IgD-negative memory B cell (primary cell): ENCODE measurements around the gene CRIM1. TPM values are rescaled to one million over a fixed set of nuclear protein-coding genes. Genes with fewer than 3 reads are reported as not detected.

Experiments used
- H3K27ac Mint-ChIP-seq, 3 donors: one replicate each; pipeline ENCODE4 v1.8.0; 2020 to 2022; ENCODE audit warnings: mild to moderate bottlenecking in 3 of 3, mixed read lengths in 3 of 3, moderate library complexity in 1 of 3
- H3K27me3 Mint-ChIP-seq: one replicate; pipeline ENCODE4 v1.8.0; 2021; ENCODE audit warnings: mixed read lengths
- H3K36me3 Mint-ChIP-seq: one replicate; pipeline ENCODE4 v1.8.0; 2020; ENCODE audit warnings: mild to moderate bottlenecking, mixed read lengths
- H3K4me1 Mint-ChIP-seq, 3 donors: one replicate each; pipeline ENCODE4 v1.8.0; 2020 to 2022; ENCODE audit warnings: mixed read lengths in 3 of 3, mild to moderate bottlenecking in 1 of 3
- H3K4me3 Mint-ChIP-seq, 4 donors: one replicate each; pipeline ENCODE4 v1.8.0; 2020 to 2022; ENCODE audit warnings: mild to moderate bottlenecking in 4 of 4, mixed read lengths in 4 of 4, moderate library complexity in 3 of 4
- H3K9me3 Mint-ChIP-seq, 3 donors: one replicate each; pipeline ENCODE4 v1.8.0; 2020 to 2021; ENCODE audit warnings: mixed read lengths in 3 of 3, mild to moderate bottlenecking in 1 of 3
- polyA plus RNA-seq: library from polyadenylated mRNA; unstranded; fragments of 300-500 nt; fragmentation: Illumina TruSeq; gene quantifications from one replicate; pipeline ENCODE4 v1.2.3, GENCODE V29; 2021

The CRIM1 gene
- polyA plus RNA-seq, 1 donor from 2014 or later: 0.26 TPM

DNA sequence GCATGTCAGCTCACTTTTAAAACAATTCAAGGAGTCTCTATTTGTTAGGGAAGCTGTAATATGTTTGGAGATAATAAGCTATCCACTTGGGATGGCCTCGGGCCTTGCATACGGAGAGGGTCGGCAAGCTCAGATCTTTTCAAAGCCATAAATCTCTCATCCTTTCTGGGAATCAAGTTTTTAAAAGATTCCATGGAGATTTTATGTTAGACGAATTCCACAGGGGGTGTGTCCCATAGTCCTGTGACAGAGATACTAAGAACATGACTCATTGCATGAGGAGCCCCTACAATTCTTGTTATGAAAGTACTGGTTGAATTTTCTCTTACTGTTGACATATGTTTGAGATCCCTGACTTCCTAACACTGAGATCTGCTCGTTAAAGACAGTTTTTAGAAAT, 133.7 kb downstream of the CRIM1 start:
- no peak overlapping the region for H3K4me3 Mint-ChIP-seq
- H3K27me3 Mint-ChIP-seq: no peaks in the 10 kb centered on the region
- H3K4me1 Mint-ChIP-seq: no peaks in the 10 kb centered on the region
- no peaks in the 10 kb centered on the region for H3K9me3 Mint-ChIP-seq
- peaks cover 6% of the 10 kb centered on the region for H3K36me3 Mint-ChIP-seq
- H3K27ac Mint-ChIP-seq: no peak overlapping the region

DNA sequence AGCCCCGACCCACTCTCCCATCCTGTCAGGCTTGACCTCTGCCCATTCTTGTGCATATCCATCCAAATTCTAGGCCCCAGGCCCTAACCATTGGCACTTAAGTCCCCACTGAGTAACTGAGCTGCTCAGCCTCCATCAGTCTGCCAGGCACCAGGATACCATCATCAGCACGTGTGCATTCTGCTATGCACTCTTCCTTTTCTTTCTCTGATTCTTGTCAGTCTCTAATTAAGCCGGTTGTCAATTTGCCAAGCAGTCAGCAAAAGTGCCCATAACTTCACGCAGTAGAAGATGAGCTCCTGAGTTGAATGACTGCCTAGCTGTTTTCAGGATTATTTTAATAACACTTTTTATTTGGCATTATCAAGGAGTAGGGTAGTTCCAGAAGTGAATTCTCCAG, 135.2 kb downstream of the CRIM1 start:
- H3K36me3 Mint-ChIP-seq: peaks cover 6% of the 10 kb centered on the region
- no peak overlapping the region for H3K27ac Mint-ChIP-seq
- H3K4me3 Mint-ChIP-seq: no peak overlapping the region
- no peaks in the 10 kb centered on the region for H3K9me3 Mint-ChIP-seq
- H3K27me3 Mint-ChIP-seq: no peaks in the 10 kb centered on the region
- no peaks in the 10 kb centered on the region for H3K4me1 Mint-ChIP-seq

DNA sequence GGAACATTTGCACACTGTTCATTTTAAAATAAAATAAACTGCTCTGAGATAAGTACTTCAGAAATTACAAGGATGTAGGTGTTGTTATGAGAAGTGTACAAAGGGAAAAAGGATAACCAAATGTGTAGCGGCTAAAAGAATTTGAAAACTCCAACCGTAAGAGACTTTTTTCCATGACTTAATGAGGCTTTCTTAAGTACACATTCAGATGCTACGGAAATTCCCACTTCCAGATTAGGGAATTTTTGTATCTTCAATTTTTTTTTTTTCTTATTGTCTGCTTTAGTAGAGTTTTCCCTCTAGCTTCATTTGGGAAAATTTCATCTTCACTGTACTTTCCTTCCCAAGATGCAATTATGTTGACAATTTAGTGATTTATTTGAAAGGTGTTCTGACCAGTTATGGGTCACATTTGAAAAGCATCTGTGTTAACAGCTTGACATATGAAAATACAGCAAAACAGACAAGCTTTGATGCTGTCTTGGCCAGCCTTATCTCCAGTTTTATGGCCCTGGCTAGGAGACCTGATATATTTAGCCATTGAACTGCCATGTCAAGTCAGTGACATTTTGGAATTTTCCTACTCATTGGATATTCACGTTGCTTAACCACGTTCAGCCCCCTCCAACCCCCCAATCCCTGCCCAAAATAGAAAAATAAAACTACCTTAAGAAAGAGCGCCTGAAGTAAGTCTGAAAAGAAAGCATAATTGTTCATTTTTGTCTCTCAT, 136.8 kb downstream of the CRIM1 start:
- Mint-ChIP-seq H3K9me3 (no peaks in the 10 kb centered on the region), H3K36me3 (peaks cover 6% of the 10 kb centered on the region), H3K4me1 (no peaks in the 10 kb centered on the region), H3K27ac (no peak overlapping the region), H3K27me3 (no peaks in the 10 kb centered on the region), H3K4me3 (no peak overlapping the region)

DNA sequence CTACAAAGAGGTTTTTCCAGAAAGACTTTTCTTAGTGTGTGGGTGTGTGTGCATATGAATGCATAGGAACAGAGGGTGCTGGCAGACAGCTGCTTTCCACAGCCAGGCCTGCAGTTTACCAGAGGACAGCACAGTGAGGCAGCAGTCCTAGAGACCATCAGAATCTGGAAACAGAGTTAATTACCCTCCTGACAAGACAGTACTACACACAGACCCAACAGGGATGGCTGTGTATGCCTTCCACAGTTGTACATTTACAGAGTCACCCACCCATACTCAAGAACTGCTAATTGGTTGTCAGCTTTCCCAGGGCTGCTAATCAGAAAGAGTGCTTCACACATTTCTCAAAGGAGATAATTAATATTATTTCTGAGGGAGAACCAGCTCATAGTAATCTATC, 137.7 kb downstream of the CRIM1 start:
- Mint-ChIP-seq H3K27ac (no peak overlapping the region), H3K36me3 (peaks cover 6% of the 10 kb centered on the region), H3K4me1 (no peaks in the 10 kb centered on the region), H3K27me3 (no peaks in the 10 kb centered on the region), H3K4me3 (no peak overlapping the region), H3K9me3 (no peaks in the 10 kb centered on the region)

- Mint-ChIP-seq H3K27ac (no peak overlapping the region), H3K4me3 (no peak overlapping the region), H3K27me3 (no peaks in the 10 kb centered on the region), H3K9me3 (no peaks in the 10 kb centered on the region), H3K4me1 (no peaks in the 10 kb centered on the region), H3K36me3 (peaks cover 4% of the 10 kb centered on the region)
These were observed 142.1 kb downstream of the CRIM1 start for GRCh38 chr2:36497570-36498163.

DNA sequence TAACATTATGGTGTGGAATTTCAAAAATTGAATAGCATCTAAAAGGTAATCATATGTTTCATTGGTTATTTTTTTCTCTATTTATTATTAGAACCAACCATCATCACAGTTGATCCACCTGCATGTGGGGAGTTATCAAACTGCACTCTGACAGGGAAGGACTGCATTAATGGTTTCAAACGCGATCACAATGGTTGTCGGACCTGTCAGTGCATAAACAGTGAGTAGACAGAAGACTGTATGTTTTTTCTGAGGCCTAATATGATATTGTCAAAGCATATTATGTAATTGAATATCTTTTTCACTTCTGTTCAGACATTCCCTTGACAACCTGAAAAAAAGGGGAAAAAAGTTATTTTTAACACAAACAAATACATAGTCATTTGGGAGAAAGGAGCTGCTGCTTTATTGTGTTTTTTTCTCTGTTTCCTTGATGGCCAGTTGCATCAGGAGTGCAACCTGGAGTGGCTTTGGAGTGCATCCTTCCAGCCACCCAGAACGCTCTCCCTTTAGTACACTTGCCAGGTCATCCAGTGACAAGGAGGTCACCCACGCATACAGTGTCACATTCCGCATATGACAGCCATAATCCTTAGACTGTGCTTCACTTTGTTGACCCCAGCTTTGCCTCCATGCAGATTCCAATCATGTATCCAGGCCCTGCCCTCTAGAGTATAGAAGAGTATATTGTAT, 143.7 kb downstream of the CRIM1 start:
- no peak overlapping the region for H3K4me3 Mint-ChIP-seq
- no peaks in the 10 kb centered on the region for H3K9me3 Mint-ChIP-seq
- no peaks in the 10 kb centered on the region for H3K4me1 Mint-ChIP-seq
- peaks cover 3% of the 10 kb centered on the region for H3K36me3 Mint-ChIP-seq
- H3K27ac Mint-ChIP-seq: no peak overlapping the region
- H3K27me3 Mint-ChIP-seq: no peaks in the 10 kb centered on the region

DNA sequence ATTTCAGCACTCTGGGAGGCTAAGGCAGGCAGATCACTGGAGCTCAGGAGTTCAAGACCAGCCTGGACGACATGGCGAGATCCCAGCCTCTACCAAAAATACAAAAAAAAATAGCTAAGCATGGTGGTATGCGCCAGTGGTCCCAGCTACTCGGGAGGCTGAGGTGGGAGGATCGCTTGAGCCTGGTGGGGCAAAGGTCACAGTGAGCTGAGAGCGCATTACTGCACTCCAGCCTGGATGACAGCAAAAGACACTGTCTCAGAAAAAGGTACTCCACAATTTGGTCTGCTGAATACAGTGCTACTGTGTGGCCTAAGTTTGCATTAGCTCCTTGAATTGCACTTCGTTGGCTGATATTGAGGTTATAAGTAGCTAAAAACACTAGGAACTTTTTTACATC, 144.5 kb downstream of the CRIM1 start:
- no peaks in the 10 kb centered on the region for H3K4me1 Mint-ChIP-seq
- no peaks in the 10 kb centered on the region for H3K9me3 Mint-ChIP-seq
- no peak overlapping the region for H3K27ac Mint-ChIP-seq
- H3K36me3 Mint-ChIP-seq: peaks cover 3% of the 10 kb centered on the region
- no peak overlapping the region for H3K4me3 Mint-ChIP-seq
- H3K27me3 Mint-ChIP-seq: no peaks in the 10 kb centered on the region

- Mint-ChIP-seq H3K27ac (no peak overlapping the region), H3K4me1 (no peaks in the 10 kb centered on the region), H3K36me3 (peaks cover 3% of the 10 kb centered on the region), H3K27me3 (no peaks in the 10 kb centered on the region), H3K4me3 (no peak overlapping the region), H3K9me3 (no peaks in the 10 kb centered on the region)
These were observed 146.5 kb downstream of the CRIM1 start for GRCh38 chr2:36502081-36502480.

DNA sequence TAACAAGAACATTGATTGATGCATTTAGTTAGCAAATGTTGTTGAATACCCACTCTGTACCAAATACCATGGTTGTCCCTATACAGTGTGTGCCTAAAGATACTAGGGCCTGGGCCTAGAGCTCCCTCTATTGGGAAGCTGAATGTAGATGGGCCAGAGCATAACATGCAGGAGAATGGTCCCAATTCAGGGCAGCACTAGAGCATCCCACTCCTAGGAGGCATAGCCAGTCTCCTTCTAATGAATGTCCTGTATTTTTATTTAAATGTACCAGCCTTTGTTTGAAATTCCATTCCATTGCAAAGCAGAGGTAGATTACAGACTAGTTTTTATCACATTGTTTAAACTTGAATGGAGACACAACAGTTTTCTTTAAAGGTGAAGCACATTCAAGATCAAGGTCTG, 151.8 kb downstream of the CRIM1 start:
- Mint-ChIP-seq H3K4me3 (no peak overlapping the region), H3K27me3 (no peaks in the 10 kb centered on the region), H3K4me1 (no peaks in the 10 kb centered on the region), H3K36me3 (no peaks in the 10 kb centered on the region), H3K27ac (no peak overlapping the region), H3K9me3 (no peaks in the 10 kb centered on the region)

DNA sequence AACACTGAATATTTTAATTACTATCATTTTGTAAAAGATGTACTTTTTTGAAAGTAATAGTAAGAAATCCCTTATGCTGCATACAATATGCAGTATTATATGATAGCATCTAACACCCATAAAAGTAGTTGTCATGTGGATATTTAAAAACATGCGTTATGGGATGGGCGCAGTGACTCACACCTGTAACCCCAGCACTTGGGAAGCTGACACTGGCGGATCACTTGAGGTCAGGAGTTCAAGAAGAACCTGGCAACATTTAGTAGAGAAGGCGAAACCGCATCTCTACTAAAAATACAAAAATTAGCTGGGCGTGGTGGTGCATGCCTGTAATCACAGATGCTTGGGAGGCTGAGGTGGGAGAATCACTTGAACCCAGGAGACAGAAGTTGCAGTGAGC, 153.5 kb downstream of the CRIM1 start:
- Mint-ChIP-seq H3K9me3 (no peaks in the 10 kb centered on the region), H3K4me3 (no peak overlapping the region)

GRCh38 chr2:36511858-36512603, 156.5 kb downstream of the CRIM1 start:
- Mint-ChIP-seq H3K4me1 (no peaks in the 10 kb centered on the region), H3K27me3 (no peaks in the 10 kb centered on the region), H3K9me3 (no peaks in the 10 kb centered on the region), H3K36me3 (no peaks in the 10 kb centered on the region), H3K27ac (no peak overlapping the region), H3K4me3 (no peak overlapping the region)

More for the DNA sequence above, 153.5 kb downstream of the CRIM1 start:
- Mint-ChIP-seq H3K4me1 (no peaks in the 10 kb centered on the region), H3K27me3 (no peaks in the 10 kb centered on the region), H3K27ac (no peak overlapping the region), H3K36me3 (no peaks in the 10 kb centered on the region)

- Mint-ChIP-seq H3K27me3 (no peaks in the 10 kb centered on the region), H3K4me3 (no peak overlapping the region), H3K27ac (no peak overlapping the region), H3K36me3 (no peaks in the 10 kb centered on the region), H3K9me3 (no peaks in the 10 kb centered on the region), H3K4me1 (no peaks in the 10 kb centered on the region)
These were observed 157.1 kb downstream of the CRIM1 start for GRCh38 chr2:36512705-36513104.

DNA sequence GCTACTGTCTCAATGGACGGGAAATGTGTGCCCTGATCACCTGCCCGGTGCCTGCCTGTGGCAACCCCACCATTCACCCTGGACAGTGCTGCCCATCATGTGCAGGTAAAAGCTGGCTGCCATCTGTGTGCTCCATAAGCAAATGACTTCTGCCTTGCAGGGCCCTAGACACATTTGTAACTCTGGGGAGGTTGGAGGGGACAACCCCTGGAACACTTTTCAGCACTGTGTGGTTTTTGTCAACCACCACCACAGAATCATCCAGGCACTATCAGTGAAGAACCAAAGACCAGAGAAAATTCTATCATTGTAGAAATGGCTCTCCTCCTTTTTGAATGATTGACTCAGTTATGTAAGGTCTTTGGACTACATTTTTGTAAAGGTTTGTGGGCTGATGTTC, 158.1 kb downstream of the CRIM1 start:
- H3K27me3 Mint-ChIP-seq: no peaks in the 10 kb centered on the region
- no peak overlapping the region for H3K4me3 Mint-ChIP-seq
- H3K36me3 Mint-ChIP-seq: no peaks in the 10 kb centered on the region
- H3K9me3 Mint-ChIP-seq: no peaks in the 10 kb centered on the region
- no peaks in the 10 kb centered on the region for H3K4me1 Mint-ChIP-seq
- H3K27ac Mint-ChIP-seq: no peak overlapping the region

DNA sequence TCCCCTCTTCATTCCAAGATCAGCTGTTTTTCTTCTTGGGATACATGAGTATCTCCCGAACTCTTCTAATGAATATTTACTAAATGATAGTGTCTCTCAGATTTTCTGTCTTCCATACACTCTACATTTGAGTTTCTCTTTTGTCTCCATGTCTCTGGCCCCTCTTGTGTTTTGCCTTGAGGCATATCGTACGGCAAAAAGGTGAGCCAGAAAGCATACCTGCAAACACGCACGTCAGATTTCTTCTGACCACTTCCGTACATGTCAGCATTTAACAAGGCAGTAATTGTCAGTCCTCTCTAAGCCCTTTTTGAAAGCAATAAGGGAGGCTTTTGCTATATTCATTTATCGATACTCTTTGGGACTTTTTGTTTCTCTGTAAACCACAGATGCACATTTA, 160.0 kb downstream of the CRIM1 start:
- Mint-ChIP-seq H3K9me3 (no peaks in the 10 kb centered on the region), H3K27me3 (no peaks in the 10 kb centered on the region), H3K27ac (no peak overlapping the region), H3K4me1 (no peaks in the 10 kb centered on the region), H3K36me3 (peaks cover 1% of the 10 kb centered on the region), H3K4me3 (no peak overlapping the region)

- Mint-ChIP-seq H3K4me1 (no peaks in the 10 kb centered on the region), H3K4me3 (no peak overlapping the region), H3K9me3 (no peaks in the 10 kb centered on the region), H3K27ac (no peak overlapping the region), H3K27me3 (no peaks in the 10 kb centered on the region), H3K36me3 (peaks cover 1% of the 10 kb centered on the region)
These were observed 160.7 kb downstream of the CRIM1 start for GRCh38 chr2:36516136-36516870.
